ENCODE results near the gene GALNT11.

DNA sequence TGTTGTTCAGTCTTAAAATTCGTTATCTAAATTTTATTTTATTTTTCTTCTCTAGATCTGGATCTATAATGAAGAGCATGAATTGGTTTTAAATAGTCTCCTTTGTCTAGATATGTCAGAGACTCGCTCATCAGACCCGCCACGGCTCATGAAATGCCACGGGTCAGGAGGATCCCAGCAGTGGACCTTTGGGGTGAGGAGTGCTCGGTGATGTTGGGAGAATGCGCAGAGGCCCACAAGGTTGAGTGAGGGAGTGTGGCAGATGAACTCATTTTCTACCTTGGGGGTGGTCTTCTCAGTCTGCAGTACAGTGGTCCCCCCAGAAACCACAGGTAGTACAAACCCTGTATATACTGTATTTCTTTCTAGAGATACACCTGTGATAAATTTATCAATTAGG, 95.3 kb downstream of the GALNT11 start:
- no peak for TF ChIP-seq EZH2 (IDR thresholded peaks at IDR 0.05)
- no peak for TF ChIP-seq POLR2AphosphoS5 (IDR thresholded peaks at IDR 0.05; ENCODE audit: borderline replicate concordance, low read depth, low read length)
- no peak for TF ChIP-seq FOXP2 (optimal IDR thresholded peaks at IDR 0.05; ENCODE audit: control extremely low read depth, extremely low read length, insufficient read depth)
